Panc1 (cell line): Measurements from ENCODE around the gene CES4A. TPM values are rescaled to one million over a fixed set of nuclear protein-coding genes. Genes with fewer than 3 reads are reported as not detected.
A peak's percentile ranks its signal among the peaks of the same experiment; 100 is the strongest.

Experiments
- ATAC-seq: fragments of 200-7000 bp; cut with Tn5 transposase; 2 replicates; pipeline ENCODE4 v1.9.1; 2020; ENCODE audit warnings: mild to moderate bottlenecking, moderate library complexity
- BruUV-seq: library from RNA; stranded (reverse); fragments of 400-500 nt; replicated peaks from 2 replicates; lab custom pipeline; 2021; lab: Mats Ljungman, UMichigan
- CTCF ChIA-PET: fragments of 300-600 bp; sonication (Branson Sonifier 250); formaldehyde crosslinking; loops from one replicate; lab custom pipeline; 2022; ENCODE audit warnings: antibody characterized with exemption; lab: Charles Lee
- POLR2A ChIA-PET: fragments of 300-600 bp; sonication (Branson Sonifier 250); formaldehyde crosslinking; loops from one replicate; lab custom pipeline; 2022; ENCODE audit warnings: antibody characterized with exemption; lab: Charles Lee
- DNase-seq: peaks from one replicate; pipeline ENCODE4 v3.0.0-alpha.2; 2010; ENCODE audit warnings: low read depth, low spot score
- H3K27ac ChIP-seq: 2 replicates; pipeline ENCODE4 v1.5.1; 2011; ENCODE audit warnings: mild to moderate bottlenecking, low read length, inconsistent platforms
- H3K27me3 ChIP-seq: fragments of 200-500 bp; sonication (Bioruptor generic); 2 replicates; pipeline ENCODE4 v1.6.0; 2014; ENCODE audit warnings: low read length, inconsistent platforms; ENCODE audit not compliant: control insufficient read depth, insufficient read depth
- H3K36me3 ChIP-seq: fragments of 200-500 bp; sonication (Bioruptor generic); 2 replicates; pipeline ENCODE4 v1.5.1; 2014; ENCODE audit warnings: inconsistent platforms, mild to moderate bottlenecking, low read length, moderate library complexity; ENCODE audit not compliant: control insufficient read depth, insufficient read depth
- H3K4me1 ChIP-seq: 2 replicates; pipeline ENCODE4 v1.5.1; 2011; ENCODE audit warnings: inconsistent platforms, mild to moderate bottlenecking, low read length, moderate library complexity; ENCODE audit not compliant: control insufficient read depth, insufficient read depth
- H3K4me3 ChIP-seq, 2 experiments: 2 replicates each; pipeline ENCODE4 v1.5.1; 2011 to 2012; ENCODE audit warnings: low read depth in 2 of 2, low read length in 2 of 2, mild to moderate bottlenecking in 2 of 2, inconsistent platforms in 1 of 2, moderate library complexity in 1 of 2
- H3K9me3 ChIP-seq: fragments of 200-500 bp; sonication (Bioruptor generic); 2 replicates; pipeline ENCODE4 v1.5.1; 2014; ENCODE audit warnings: low read depth, mild to moderate bottlenecking, inconsistent platforms, low read length, moderate library complexity; ENCODE audit not compliant: control insufficient read depth, insufficient read depth
- POLR2AphosphoS5 ChIP-seq: IDR thresholded peaks from 2 replicates; pipeline ENCODE4 v1.6.1; 2012; ENCODE audit warnings: mild to moderate bottlenecking, low read depth, low read length, moderate library complexity
- SIN3A ChIP-seq: IDR thresholded peaks from 2 replicates; pipeline ENCODE4 v1.6.1; 2012; ENCODE audit warnings: low read depth, mild to moderate bottlenecking, low read length, moderate library complexity, borderline replicate concordance; ENCODE audit not compliant: insufficient read depth
- TCF7L2 ChIP-seq: IDR thresholded peaks from 2 replicates; pipeline ENCODE4 v1.6.1; 2011; ENCODE audit warnings: mild to moderate bottlenecking, low read depth, low read length, inconsistent platforms
- in situ Hi-C: cut with HindIII; loops from 2 replicates; pipeline ENCODE4 v1.10.0; 2016; ENCODE audit warnings: low sequenced_read_pairs, low pct_unique_long_range_greater_than_20kb
- intact Hi-C: fragments of 100-400 bp; cut with micrococcal nuclease; formaldehyde crosslinking; loops from one replicate; pipeline ENCODE4 v1.10.0; 2022; ENCODE audit not compliant: unreplicated experiment
- total RNA-seq: library from RNA; stranded (reverse); gene quantifications from one replicate; pipeline ENCODE4 v1.2.1, GENCODE V29; 2021; ENCODE audit not compliant: unreplicated experiment
- TF ChIP-seq, protein P1 (sequence below), 2 experiments: IDR thresholded peaks; 2 replicates each; pipeline ENCODE4 v1.6.1; 2011 to 2012; ENCODE audit warnings: low read depth in 2 of 2, control low read depth in 1 of 2, low read length in 1 of 2, mild to moderate bottlenecking in 1 of 2, moderate library complexity in 1 of 2; ENCODE audit not compliant: insufficient read depth in 1 of 2
- TF ChIP-seq, protein P2 (sequence below): fragments of 450-650 bp; IDR thresholded peaks from 2 replicates; pipeline ENCODE4 v1.5.1; 2017; ENCODE audit warnings: mild to moderate bottlenecking

CES4A gene
- total RNA-seq, 1 experiment from 2014 or later: 6.1 TPM

DNA sequence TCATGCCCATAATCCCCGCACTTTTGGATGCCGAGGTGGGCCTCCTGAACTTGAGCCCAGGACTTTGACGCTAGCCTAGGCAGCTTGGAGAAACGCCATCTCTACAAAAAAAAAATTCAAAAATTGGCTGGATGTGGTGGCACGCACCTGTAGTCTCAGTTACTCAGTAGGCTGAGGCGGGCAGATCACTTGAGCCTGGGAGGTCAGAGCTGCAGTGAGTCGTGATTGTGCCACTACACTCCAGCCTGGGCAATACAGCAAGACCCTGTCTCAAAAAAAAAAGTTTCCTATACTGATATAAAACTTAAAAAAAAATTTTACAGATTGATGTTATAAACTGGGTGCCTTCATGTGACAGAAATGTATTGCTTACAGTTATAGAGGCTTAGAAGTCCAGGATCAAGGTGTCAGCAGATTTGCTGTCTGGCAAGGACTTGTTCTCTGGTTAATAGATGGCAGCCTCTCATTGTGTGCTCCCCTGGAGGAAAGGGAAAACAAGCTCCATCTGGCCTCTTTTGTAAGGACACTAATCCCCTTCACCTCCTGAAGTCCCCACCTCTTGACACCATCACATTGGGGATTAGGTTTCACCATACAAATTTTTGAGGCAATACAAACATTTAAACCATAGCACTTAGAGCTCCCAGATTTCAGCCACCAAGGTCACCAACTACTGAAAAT, 35.8 kb upstream of the CES4A start:
- Histone ChIP-seq H3K27ac (no peak overlapping the region), H3K27me3 (no peaks in the 10 kb centered on the region), H3K36me3 (no peaks in the 10 kb centered on the region), H3K9me3 (no peaks in the 10 kb centered on the region), H3K4me3 (no peak overlapping the region), H3K4me1 (peaks cover 7% of the 10 kb centered on the region)
- intact Hi-C loops (loop anchor here (10.0 kb wide), 1 partner anchor 232 kb away; the partner anchor contains the start of gene MATCAP1), in situ Hi-C loops (no loop called here)
- TF ChIP-seq SIN3A (no peak), POLR2AphosphoS5 (no peak), TCF7L2 (no peak)
- TF ChIP-seq, protein P1, sequence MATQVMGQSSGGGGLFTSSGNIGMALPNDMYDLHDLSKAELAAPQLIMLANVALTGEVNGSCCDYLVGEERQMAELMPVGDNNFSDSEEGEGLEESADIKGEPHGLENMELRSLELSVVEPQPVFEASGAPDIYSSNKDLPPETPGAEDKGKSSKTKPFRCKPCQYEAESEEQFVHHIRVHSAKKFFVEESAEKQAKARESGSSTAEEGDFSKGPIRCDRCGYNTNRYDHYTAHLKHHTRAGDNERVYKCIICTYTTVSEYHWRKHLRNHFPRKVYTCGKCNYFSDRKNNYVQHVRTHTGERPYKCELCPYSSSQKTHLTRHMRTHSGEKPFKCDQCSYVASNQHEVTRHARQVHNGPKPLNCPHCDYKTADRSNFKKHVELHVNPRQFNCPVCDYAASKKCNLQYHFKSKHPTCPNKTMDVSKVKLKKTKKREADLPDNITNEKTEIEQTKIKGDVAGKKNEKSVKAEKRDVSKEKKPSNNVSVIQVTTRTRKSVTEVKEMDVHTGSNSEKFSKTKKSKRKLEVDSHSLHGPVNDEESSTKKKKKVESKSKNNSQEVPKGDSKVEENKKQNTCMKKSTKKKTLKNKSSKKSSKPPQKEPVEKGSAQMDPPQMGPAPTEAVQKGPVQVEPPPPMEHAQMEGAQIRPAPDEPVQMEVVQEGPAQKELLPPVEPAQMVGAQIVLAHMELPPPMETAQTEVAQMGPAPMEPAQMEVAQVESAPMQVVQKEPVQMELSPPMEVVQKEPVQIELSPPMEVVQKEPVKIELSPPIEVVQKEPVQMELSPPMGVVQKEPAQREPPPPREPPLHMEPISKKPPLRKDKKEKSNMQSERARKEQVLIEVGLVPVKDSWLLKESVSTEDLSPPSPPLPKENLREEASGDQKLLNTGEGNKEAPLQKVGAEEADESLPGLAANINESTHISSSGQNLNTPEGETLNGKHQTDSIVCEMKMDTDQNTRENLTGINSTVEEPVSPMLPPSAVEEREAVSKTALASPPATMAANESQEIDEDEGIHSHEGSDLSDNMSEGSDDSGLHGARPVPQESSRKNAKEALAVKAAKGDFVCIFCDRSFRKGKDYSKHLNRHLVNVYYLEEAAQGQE (IDR thresholded peaks at IDR 0.05; ENCODE audit: insufficient read depth in 1 of 2, low read depth in 2 of 2, low read length in 1 of 2): no peak
- TF ChIP-seq, protein P2, sequence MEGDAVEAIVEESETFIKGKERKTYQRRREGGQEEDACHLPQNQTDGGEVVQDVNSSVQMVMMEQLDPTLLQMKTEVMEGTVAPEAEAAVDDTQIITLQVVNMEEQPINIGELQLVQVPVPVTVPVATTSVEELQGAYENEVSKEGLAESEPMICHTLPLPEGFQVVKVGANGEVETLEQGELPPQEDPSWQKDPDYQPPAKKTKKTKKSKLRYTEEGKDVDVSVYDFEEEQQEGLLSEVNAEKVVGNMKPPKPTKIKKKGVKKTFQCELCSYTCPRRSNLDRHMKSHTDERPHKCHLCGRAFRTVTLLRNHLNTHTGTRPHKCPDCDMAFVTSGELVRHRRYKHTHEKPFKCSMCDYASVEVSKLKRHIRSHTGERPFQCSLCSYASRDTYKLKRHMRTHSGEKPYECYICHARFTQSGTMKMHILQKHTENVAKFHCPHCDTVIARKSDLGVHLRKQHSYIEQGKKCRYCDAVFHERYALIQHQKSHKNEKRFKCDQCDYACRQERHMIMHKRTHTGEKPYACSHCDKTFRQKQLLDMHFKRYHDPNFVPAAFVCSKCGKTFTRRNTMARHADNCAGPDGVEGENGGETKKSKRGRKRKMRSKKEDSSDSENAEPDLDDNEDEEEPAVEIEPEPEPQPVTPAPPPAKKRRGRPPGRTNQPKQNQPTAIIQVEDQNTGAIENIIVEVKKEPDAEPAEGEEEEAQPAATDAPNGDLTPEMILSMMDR: no peak
- DNase-seq (no peak), ATAC-seq (no peak)
- no TSS peak for BruUV-seq
- CTCF ChIA-PET: interaction anchor here (0.6 kb wide), 1 partner anchor 203 kb away, joined by 3 read pairs; no protein-coding TSS in a partner anchor
- POLR2A ChIA-PET: no interaction called here

DNA sequence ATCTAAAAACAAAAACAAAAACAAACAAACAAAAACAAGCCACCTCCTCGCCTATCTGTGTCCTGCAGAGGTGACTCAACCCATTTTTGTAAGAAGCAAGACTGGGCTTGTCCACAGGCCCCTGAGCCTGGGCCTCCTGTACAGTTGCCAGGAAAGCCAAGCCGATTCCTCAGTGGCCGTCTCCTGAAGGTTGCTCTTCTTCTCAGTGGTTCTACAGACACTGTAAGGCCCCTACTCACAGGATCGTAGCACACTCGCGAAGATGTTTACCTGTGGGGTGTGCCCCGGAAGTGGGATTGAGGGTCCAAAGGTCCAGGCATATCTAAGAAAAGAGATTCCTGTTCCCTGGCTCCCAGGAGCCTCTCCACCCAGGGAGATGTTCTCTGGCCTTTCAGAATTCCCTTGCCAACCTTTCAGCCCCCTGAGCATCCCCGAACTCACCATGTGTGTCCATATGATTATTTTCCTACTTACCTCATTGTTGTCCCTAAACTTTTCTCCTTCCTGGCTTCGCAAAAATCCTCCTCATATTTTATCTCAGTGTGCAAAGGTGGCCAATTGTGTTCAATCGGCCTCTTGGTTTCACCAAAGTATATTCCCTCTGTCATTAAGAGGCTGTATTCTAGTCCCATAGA, 34.8 kb upstream of the CES4A start:
- Histone ChIP-seq H3K4me3 (no peak overlapping the region), H3K27ac (no peak overlapping the region), H3K36me3 (no peaks in the 10 kb centered on the region), H3K4me1 (peaks cover 7% of the 10 kb centered on the region), H3K9me3 (no peaks in the 10 kb centered on the region), H3K27me3 (no peaks in the 10 kb centered on the region)
- CTCF ChIA-PET: interaction anchor here (0.5 to 0.9 kb wide), 3 partner anchors 13 to 332 kb away, joined by 3 to 6 read pairs (median 3); no protein-coding TSS in a partner anchor
- in situ Hi-C loops: no loop called here
- TF ChIP-seq, protein P2: no peak
- TF ChIP-seq POLR2AphosphoS5 (no peak), SIN3A (no peak), TCF7L2 (no peak)
- TF ChIP-seq, protein P1 (IDR thresholded peaks at IDR 0.05; ENCODE audit: insufficient read depth in 1 of 2, low read depth in 2 of 2, low read length in 1 of 2): no peak
- no TSS peak for BruUV-seq
- ATAC-seq (peak; percentile 20; the same call in 1 of the 2 replicates), DNase-seq (no peak)
- intact Hi-C loops: loop anchor here (10.0 kb wide), 1 partner anchor 231 kb away; the partner anchor contains the start of gene MATCAP1
- POLR2A ChIA-PET: no interaction called here
